ENCODE measurements around the gene COX6A2. TPM values are rescaled to one million over a fixed set of nuclear protein-coding genes. Genes with fewer than 3 reads are reported as not detected.
"Not testable (repeated sequence)": the region's sequence is repeated elsewhere in the genome, so short reads cannot be mapped to it uniquely, and the experiment has no call there.

COX6A2 gene
- total RNA-seq, 1 experiment from 2014 or later = not detected

DNA sequence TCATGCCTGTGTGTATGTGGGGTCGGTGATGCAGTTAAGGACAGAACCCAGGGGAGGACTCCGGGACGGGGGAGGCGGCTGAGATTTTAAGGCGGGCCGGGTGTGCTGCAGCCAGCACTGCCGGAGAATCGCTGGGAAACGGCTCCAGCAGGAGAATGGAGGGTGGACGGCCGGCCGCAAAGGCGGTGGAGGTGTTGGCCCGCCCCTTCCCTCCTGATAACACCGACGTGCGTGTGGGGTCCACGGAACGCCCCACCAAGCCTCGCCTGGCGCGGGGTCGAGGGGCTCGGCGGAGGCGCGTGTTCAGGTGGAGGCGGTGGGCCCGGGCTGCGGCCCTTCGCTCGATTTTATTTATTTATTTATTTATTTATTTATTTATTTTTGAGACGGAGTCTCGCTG lies 13.8 kb upstream of the COX6A2 start:
- in situ Hi-C loops (cut with HindIII; ENCODE audit: low pct_unique_long_range_greater_than_20kb, low sequenced_read_pairs) = no loop called here

GRCh38 chr16:31440516-31441184 lies 12.5 kb upstream of the COX6A2 start:
- in situ Hi-C loops (cut with HindIII; ENCODE audit: low pct_unique_long_range_greater_than_20kb, low sequenced_read_pairs) = no loop called here
- DNase-seq (ENCODE audit: low read depth) = no peak

More for the DNA sequence above, 13.8 kb upstream of the COX6A2 start:
- no peak for DNase-seq (ENCODE audit: low read depth)

- in situ Hi-C loops (cut with HindIII; ENCODE audit: low pct_unique_long_range_greater_than_20kb, low sequenced_read_pairs) = no loop called here
- DNase-seq (ENCODE audit: low read depth) = no peak
These were observed 11.4 kb upstream of the COX6A2 start for GRCh38 chr16:31439519-31439918.

GRCh38 chr16:31439023-31439422 lies 10.9 kb upstream of the COX6A2 start:
- in situ Hi-C loops (cut with HindIII; ENCODE audit: low pct_unique_long_range_greater_than_20kb, low sequenced_read_pairs); DNase-seq (ENCODE audit: low read depth): not testable (repeated sequence)

- in situ Hi-C loops (cut with HindIII; ENCODE audit: low pct_unique_long_range_greater_than_20kb, low sequenced_read_pairs) = no loop called here
These were observed 10.3 kb upstream of the COX6A2 start for GRCh38 chr16:31438414-31438813.

GRCh38 chr16:31436221-31437045 lies 8.3 kb upstream of the COX6A2 start:
- no peak for DNase-seq (ENCODE audit: low read depth)
- in situ Hi-C loops (cut with HindIII; ENCODE audit: low pct_unique_long_range_greater_than_20kb, low sequenced_read_pairs) = no loop called here

More at GRCh38 chr16:31438414-31438813, 10.3 kb upstream of the COX6A2 start:
- no peak for DNase-seq (ENCODE audit: low read depth)

DNA sequence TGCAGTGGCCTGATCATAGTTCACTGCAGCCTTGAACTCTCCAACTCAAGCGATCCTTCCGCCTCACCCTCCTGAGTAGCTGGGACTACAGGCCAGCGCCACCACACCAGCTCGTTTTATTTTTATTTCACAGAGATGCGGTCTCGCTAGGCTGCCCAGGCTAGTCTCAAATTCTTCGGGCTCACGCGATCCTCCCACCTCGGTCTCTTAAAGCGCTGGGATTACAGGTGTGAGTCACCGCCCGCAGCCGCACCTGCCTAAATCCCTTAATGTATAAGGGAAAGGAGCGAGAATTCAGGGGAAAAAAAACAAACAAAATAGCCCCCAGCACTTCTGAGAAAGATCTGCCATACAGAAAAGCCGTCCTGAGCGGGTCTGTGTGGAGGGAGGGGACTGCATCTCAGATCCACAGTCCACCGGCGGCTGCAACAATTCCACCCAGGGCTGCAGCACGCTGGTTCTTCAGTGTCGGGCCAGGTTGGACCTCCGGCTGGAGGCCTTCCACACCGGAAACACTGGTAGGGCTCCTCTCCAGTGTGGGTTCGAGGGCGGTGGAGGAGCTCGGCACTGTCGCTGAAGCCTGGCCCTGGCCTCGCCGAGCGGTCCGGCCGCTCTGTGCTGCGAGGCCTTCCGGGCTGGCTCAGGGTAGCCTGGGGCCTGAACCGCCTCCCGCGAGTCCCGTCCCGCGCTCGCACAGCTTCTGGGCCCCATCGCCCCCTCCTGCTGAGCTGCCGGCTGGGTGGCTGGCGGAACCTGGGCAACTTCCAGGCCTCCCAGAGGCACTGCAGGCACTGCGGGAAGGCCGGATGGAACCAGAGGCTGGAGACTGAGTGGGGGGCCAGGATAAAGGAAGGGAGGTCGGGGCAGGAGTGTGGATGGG lies 7.4 kb upstream of the COX6A2 start:
- in situ Hi-C loops (cut with HindIII; ENCODE audit: low pct_unique_long_range_greater_than_20kb, low sequenced_read_pairs) = no loop called here
- DNase-seq (ENCODE audit: low read depth) = no peak

DNA sequence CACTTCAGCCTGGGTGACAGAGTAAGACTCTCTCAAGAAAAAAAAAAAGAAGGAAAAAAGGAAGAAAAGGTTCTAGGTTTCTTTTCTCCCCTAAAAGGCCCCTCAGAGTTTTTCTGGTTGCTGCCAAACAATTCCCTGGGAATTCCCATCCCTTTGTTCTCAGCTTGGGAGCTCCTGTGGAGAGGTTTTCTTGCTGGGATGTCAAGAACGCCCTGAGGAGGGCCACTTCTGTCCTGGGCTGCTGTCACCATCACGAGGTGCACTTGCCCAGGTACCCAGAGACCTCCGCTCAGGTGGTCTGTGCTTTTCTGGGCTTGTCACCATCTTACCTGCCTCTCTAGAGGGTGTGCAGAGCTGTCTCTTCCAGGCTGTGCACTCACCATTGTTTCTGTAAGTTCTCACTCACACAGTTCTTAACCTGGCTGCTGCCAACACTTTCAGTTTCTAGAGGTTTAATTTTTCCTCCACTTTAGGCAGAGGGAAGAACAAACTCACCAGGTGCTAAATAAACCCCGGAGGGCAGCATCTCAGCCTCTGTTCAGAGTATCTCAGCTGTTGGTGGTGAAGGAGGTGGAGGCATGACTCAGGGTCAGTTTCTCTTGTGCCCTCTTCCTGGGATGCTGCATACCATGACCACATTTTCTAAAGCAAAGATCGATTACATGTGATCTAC lies 2.4 kb upstream of the COX6A2 start:
- in situ Hi-C loops (cut with HindIII; ENCODE audit: low pct_unique_long_range_greater_than_20kb, low sequenced_read_pairs) = no loop called here
- DNase-seq (ENCODE audit: low read depth) = no peak

- no peak for DNase-seq (ENCODE audit: low read depth)
- in situ Hi-C loops (cut with HindIII; ENCODE audit: low pct_unique_long_range_greater_than_20kb, low sequenced_read_pairs) = no loop called here
These were observed 1.6 kb upstream of the COX6A2 start for GRCh38 chr16:31429796-31430195.

- in situ Hi-C loops (cut with HindIII; ENCODE audit: low pct_unique_long_range_greater_than_20kb, low sequenced_read_pairs) = no loop called here
- DNase-seq (ENCODE audit: low read depth) = no peak
These were observed 1.2 kb upstream of the COX6A2 start for GRCh38 chr16:31429314-31429713.

DNA sequence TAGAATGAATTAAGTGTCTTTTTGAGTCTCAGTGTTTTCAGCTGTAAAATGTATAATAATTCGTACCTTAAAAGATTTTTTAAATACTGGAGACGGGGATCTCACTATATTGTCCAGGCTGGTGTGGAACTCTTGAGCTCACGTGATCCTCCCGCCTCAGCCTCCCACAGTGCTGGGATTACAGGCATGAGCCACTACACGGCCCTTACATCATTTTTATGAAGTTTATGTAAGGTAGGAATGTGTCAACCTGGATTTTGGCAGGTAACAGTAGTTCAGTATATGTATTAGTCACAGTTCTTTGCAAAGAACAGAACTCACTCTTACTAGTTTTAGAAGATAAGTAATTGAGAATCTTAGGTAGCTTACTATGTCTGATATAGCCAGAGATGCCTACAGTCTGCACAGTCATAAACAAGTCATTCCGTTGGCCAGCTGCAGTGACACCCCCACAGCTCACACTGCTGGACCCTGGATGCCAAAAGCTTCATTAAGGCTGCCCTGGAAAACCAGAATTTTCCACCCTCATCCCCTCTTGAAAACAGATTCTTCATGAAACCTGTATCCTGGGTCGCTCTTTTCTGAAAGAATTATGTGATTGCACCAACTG lies 583 bp upstream of the COX6A2 start:
- no peak for DNase-seq (ENCODE audit: low read depth)
- in situ Hi-C loops (cut with HindIII; ENCODE audit: low pct_unique_long_range_greater_than_20kb, low sequenced_read_pairs) = no loop called here

GRCh38 chr16:31427441-31428278 lies 500 bp downstream of the COX6A2 start:
- in situ Hi-C loops (cut with HindIII; ENCODE audit: low pct_unique_long_range_greater_than_20kb, low sequenced_read_pairs) = no loop called here
- peak; percentile 59 for DNase-seq (ENCODE audit: low read depth)

DNA sequence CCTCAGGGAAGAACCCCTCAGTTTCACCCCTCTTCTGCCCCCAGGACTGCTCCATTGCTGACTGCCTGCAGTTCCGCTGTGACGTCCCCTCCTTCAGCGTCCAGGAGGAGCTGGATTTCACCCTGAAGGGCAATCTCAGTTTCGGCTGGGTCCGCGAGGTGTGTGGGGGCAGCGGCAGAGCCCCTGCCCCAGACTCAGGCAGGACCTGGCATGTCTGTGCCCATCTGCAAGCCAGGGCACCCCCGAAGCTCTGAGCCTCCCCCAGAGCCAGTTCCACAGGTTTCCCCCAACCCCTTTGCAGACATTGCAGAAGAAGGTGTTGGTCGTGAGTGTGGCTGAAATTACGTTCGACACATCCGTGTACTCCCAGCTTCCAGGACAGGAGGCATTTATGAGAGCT lies 4.4 kb downstream of the COX6A2 start:
- no peak for DNase-seq (ENCODE audit: low read depth)
- in situ Hi-C loops (cut with HindIII; ENCODE audit: low pct_unique_long_range_greater_than_20kb, low sequenced_read_pairs) = no loop called here

- in situ Hi-C loops (cut with HindIII; ENCODE audit: low pct_unique_long_range_greater_than_20kb, low sequenced_read_pairs) = no loop called here
- DNase-seq (ENCODE audit: low read depth) = no peak
These were observed 4.9 kb downstream of the COX6A2 start for GRCh38 chr16:31423241-31423640.

GRCh38 chr16:31421587-31421986 lies 6.6 kb downstream of the COX6A2 start:
- in situ Hi-C loops (cut with HindIII; ENCODE audit: low pct_unique_long_range_greater_than_20kb, low sequenced_read_pairs) = no loop called here

DNA sequence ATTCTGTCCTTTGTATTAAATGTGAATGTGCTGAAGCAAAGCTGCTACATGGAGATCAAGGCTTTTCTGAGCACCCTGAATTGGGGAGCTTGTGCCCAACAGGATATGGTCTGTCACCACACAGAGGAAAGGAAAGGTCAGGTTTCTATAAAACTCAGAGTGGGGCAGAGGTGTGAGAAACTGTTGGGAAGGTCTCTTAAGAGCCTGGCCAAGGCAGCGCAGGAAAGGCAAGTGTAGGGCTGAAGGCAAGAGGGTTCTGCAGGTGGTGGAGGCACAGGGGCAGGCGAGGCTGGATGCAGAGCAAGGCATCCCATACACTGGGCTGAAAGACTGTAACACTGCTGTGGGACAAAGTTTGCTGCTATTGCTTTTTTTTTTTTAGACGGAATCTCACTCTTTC lies 8.1 kb downstream of the COX6A2 start:
- DNase-seq (ENCODE audit: low read depth) = no peak
- in situ Hi-C loops (cut with HindIII; ENCODE audit: low pct_unique_long_range_greater_than_20kb, low sequenced_read_pairs) = no loop called here

More at GRCh38 chr16:31421587-31421986, 6.6 kb downstream of the COX6A2 start:
- DNase-seq (ENCODE audit: low read depth) = no peak

DNA sequence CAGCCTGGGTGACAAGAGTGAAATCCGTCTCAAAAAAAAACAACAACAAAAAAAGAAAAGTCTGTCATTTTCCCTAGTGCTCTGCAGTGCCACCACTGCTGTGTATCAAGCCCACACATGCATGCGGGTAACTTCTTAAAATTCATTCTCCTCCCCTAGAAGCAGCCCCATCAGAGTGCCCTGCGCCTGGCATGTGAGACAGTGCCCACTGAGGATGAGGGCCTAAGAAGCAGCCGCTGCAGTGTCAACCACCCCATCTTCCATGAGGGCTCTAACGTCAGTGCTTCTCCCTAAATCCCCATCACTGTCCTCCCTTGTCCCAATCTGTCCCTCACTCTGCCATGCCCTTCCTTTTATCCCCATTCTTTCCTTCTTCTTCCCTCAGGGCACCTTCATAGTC lies 10.2 kb downstream of the COX6A2 start:
- DNase-seq (ENCODE audit: low read depth) = no peak
- in situ Hi-C loops (cut with HindIII; ENCODE audit: low pct_unique_long_range_greater_than_20kb, low sequenced_read_pairs) = no loop called here

All from Caki2 (cell line).